PFSK-1 (cell line): ENCODE data around the gene IPCEF1.

Experiments used
- POLR2AphosphoS5 ChIP-seq: IDR thresholded peaks from 2 replicates; pipeline ENCODE4 v1.6.1; 2012; ENCODE audit warnings: low read depth, mild to moderate bottlenecking, control low read depth, low read length, moderate library complexity
- REST ChIP-seq, 2 experiments: IDR thresholded peaks; 2 replicates each; pipeline versions ENCODE4 v1.6.1 to v1.8.0; 2011 to 2012; ENCODE audit warnings: low read depth in 2 of 2, low read length in 2 of 2, control low read depth in 1 of 2, inconsistent platforms in 1 of 2, mild to moderate bottlenecking in 1 of 2, moderate library complexity in 1 of 2; ENCODE audit not compliant: insufficient read depth in 1 of 2
- SIN3A ChIP-seq: IDR thresholded peaks from 2 replicates; pipeline ENCODE4 v1.6.1; 2012; ENCODE audit warnings: mild to moderate bottlenecking, low read length, moderate library complexity, borderline replicate concordance; ENCODE audit not compliant: insufficient read depth
- TAF1 ChIP-seq: IDR thresholded peaks from 2 replicates; pipeline ENCODE4 v1.6.1; 2012; ENCODE audit warnings: low read length, control low read depth, borderline replicate concordance; ENCODE audit not compliant: insufficient read depth

DNA sequence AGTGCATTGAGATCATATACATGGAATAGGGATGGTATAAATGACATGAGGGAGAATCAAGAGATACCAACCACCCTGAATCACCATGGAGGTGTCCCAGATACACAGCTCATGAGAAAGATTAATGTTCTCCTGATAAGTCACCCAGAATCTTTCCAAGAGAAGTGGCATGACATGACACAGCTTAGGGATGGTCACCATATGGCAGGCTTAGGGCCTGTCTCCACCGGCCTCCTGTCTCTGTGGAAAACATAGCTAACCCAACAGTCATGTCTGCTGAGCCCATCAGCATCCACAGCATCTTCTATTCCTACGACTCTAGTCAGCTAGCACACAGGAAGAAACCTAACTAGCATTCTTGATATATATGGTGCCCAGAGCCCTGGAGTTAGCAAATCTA, 133.3 kb downstream of the IPCEF1 start:
- no peak for TF ChIP-seq TAF1
- no peak for TF ChIP-seq POLR2AphosphoS5
- TF ChIP-seq REST (IDR thresholded peaks at IDR 0.05; ENCODE audit: insufficient read depth in 1 of 2, low read depth in 2 of 2, low read length in 2 of 2) = no peak
- TF ChIP-seq SIN3A = no peak
